ENCODE measurements around the gene ENPP7.

GRCh38 chr17:79681101-79681621, 49.6 kb upstream of the ENPP7 start:
- TF ChIP-seq, protein P1, sequence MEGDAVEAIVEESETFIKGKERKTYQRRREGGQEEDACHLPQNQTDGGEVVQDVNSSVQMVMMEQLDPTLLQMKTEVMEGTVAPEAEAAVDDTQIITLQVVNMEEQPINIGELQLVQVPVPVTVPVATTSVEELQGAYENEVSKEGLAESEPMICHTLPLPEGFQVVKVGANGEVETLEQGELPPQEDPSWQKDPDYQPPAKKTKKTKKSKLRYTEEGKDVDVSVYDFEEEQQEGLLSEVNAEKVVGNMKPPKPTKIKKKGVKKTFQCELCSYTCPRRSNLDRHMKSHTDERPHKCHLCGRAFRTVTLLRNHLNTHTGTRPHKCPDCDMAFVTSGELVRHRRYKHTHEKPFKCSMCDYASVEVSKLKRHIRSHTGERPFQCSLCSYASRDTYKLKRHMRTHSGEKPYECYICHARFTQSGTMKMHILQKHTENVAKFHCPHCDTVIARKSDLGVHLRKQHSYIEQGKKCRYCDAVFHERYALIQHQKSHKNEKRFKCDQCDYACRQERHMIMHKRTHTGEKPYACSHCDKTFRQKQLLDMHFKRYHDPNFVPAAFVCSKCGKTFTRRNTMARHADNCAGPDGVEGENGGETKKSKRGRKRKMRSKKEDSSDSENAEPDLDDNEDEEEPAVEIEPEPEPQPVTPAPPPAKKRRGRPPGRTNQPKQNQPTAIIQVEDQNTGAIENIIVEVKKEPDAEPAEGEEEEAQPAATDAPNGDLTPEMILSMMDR (IDR thresholded peaks at IDR 0.05) = no peak
- no peak for TF ChIP-seq POLR2A (IDR thresholded peaks at IDR 0.05)
